Raji (cell line): ENCODE measurements around the gene CPZ.

Experiments used
- POLR2A ChIP-seq: IDR thresholded peaks from 2 replicates; pipeline ENCODE4 v1.6.1; 2011; ENCODE audit warnings: low read depth, low read length, control low read depth; ENCODE audit not compliant: insufficient read depth

CPZ gene

GRCh38 chr4:8592366-8593263 is at the start of gene CPZ:
Gene CPZ, plus strand, starts transcription at chr4:8592765. Its CDS starts 69 bp downstream, at chr4:8592834.
- TF ChIP-seq POLR2A: no peak

GRCh38 chr4:8542776-8543525 is 49.6 kb upstream of the CPZ start:
- no peak for TF ChIP-seq POLR2A

GRCh38 chr4:8543623-8544022 is 48.9 kb upstream of the CPZ start:
- no peak for TF ChIP-seq POLR2A

- TF ChIP-seq POLR2A: no peak
Measured at GRCh38 chr4:8544282-8544681, 48.3 kb upstream of the CPZ start.

GRCh38 chr4:8544741-8545438 is 47.7 kb upstream of the CPZ start:
- no peak for TF ChIP-seq POLR2A

GRCh38 chr4:8545439-8545765 is 47.2 kb upstream of the CPZ start:
- TF ChIP-seq POLR2A: no peak

- no peak for TF ChIP-seq POLR2A
Measured at GRCh38 chr4:8546766-8547107, 45.8 kb upstream of the CPZ start.

GRCh38 chr4:8547108-8547911 is 45.3 kb upstream of the CPZ start:
- no peak for TF ChIP-seq POLR2A

- no peak for TF ChIP-seq POLR2A
Measured at GRCh38 chr4:8547912-8548730, 44.4 kb upstream of the CPZ start.

- TF ChIP-seq POLR2A: no peak
Measured at GRCh38 chr4:8548731-8549351, 43.7 kb upstream of the CPZ start.

GRCh38 chr4:8549352-8549931 is 43.1 kb upstream of the CPZ start:
- TF ChIP-seq POLR2A: no peak

- no peak for TF ChIP-seq POLR2A
Measured at GRCh38 chr4:8550691-8551090, 41.9 kb upstream of the CPZ start.

- no peak for TF ChIP-seq POLR2A
Measured at GRCh38 chr4:8552024-8552423, 40.5 kb upstream of the CPZ start.
